GM10266 (cell line): ENCODE results near the gene MRPS9.

Source experiments
- DNase-seq: peaks from one replicate; pipeline ENCODE4 v3.0.0; 2012; ENCODE audit errors: extremely low spot score
- CTCF ChIP-seq: IDR thresholded peaks from 2 replicates; pipeline ENCODE4 v1.5.1; 2012; ENCODE audit warnings: mild to moderate bottlenecking, low read depth; ENCODE audit not compliant: control insufficient read depth, insufficient read depth; ENCODE audit errors: missing control alignments

The MRPS9 gene

GRCh38 chr2:105068387-105068786, 30.5 kb downstream of the MRPS9 start:
- no peak for DNase-seq
- no peak for TF ChIP-seq CTCF

GRCh38 chr2:105068875-105069274, 31.0 kb downstream of the MRPS9 start:
- TF ChIP-seq CTCF: no peak
- no peak for DNase-seq

- TF ChIP-seq CTCF: no peak
- no peak for DNase-seq
These were observed 32.4 kb downstream of the MRPS9 start for GRCh38 chr2:105070010-105070865.

- DNase-seq: no peak
- TF ChIP-seq CTCF: no peak
These were observed 33.5 kb downstream of the MRPS9 start for GRCh38 chr2:105071379-105071778.

GRCh38 chr2:105072039-105072438, 34.2 kb downstream of the MRPS9 start:
- peak; percentile 28 for DNase-seq
- no peak for TF ChIP-seq CTCF

- DNase-seq: no peak
- TF ChIP-seq CTCF: no peak
These were observed 35.7 kb downstream of the MRPS9 start for GRCh38 chr2:105073591-105073990.

GRCh38 chr2:105076121-105076520, 38.3 kb downstream of the MRPS9 start:
- no peak for DNase-seq
- TF ChIP-seq CTCF: no peak
